ENCODE results near the gene EPHA5. TPM values are rescaled to one million over a fixed set of nuclear protein-coding genes. Genes with fewer than 3 reads are reported as not detected.

Gene EPHA5
- total RNA-seq, 1 experiment from 2014 or later = not detected

DNA sequence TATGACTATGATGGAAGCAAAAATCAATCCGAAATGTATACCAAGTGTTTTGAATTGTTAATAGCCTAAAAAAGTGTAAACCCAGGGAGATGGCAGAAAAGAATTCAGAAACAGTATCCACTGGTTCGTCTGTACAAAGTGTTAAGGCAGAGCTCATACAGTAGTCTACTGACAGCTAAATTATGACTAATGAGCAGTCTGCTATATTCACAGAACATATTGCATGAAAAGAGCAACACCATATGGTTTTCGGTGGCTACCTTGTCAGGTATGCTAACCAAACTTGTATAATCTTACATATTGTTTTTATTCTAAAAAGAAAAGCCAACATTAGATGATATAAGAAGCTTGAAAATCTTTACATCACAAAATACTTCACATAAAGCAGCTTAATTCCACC is 18.5 kb downstream of the EPHA5 start:
- POLR2A ChIA-PET (ENCODE audit: unreplicated experiment) = no interaction called here
- Histone ChIP-seq H3K79me2 (ENCODE audit: low read depth) (no peaks in the 10 kb centered on the region), H3K36me3 (ENCODE audit: low read depth) (no peaks in the 10 kb centered on the region)

DNA sequence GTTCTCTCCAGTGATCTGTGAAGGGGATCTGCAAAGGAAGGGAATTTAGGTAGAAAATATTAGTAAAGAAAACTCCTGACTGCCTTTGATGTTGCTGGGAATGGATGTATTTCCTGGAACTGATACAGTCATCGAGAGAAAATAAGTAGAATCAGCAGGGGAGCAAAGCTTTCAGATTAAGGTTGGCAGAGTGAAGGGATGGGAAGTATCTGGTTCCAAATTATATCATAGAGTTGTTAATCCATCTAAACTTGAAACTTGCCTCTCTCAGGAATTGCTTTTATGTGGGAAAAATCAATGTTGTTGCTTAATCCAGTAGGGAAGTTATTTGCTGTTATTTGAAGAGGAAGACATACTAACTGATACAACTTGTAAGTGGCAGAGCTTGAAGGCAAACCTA is 19.3 kb downstream of the EPHA5 start:
- no peaks in the 10 kb centered on the region for H3K9me3 ChIP-seq (ENCODE audit: insufficient read depth, low read depth)
- no peaks in the 10 kb centered on the region for H3K36me3 ChIP-seq (ENCODE audit: low read depth)
- TF ChIP-seq EZH2 (IDR thresholded peaks at IDR 0.05; ENCODE audit: low read depth) = no peak
- TF ChIP-seq, protein P1, sequence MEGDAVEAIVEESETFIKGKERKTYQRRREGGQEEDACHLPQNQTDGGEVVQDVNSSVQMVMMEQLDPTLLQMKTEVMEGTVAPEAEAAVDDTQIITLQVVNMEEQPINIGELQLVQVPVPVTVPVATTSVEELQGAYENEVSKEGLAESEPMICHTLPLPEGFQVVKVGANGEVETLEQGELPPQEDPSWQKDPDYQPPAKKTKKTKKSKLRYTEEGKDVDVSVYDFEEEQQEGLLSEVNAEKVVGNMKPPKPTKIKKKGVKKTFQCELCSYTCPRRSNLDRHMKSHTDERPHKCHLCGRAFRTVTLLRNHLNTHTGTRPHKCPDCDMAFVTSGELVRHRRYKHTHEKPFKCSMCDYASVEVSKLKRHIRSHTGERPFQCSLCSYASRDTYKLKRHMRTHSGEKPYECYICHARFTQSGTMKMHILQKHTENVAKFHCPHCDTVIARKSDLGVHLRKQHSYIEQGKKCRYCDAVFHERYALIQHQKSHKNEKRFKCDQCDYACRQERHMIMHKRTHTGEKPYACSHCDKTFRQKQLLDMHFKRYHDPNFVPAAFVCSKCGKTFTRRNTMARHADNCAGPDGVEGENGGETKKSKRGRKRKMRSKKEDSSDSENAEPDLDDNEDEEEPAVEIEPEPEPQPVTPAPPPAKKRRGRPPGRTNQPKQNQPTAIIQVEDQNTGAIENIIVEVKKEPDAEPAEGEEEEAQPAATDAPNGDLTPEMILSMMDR (conservative IDR thresholded peaks at IDR 0.05) = no peak
- CTCF ChIA-PET = no interaction called here
- intact Hi-C loops (cut with micrococcal nuclease; ENCODE audit: unreplicated experiment) = no loop called here
- POLR2A ChIA-PET (ENCODE audit: unreplicated experiment) = no interaction called here
- no peak overlapping the region for H3K27ac ChIP-seq
- H2AFZ ChIP-seq = no peak overlapping the region
- BruUV-seq (replicated peaks) = no TSS peak
- DNase-seq = no peak
- no peak overlapping the region for H3K4me2 ChIP-seq
- H3K9me2 ChIP-seq (ENCODE audit: insufficient read depth) = no peaks in the 10 kb centered on the region
- H4K20me1 ChIP-seq (ENCODE audit: insufficient read depth) = no peaks in the 10 kb centered on the region
- no peaks in the 10 kb centered on the region for H3K4me1 ChIP-seq (replicated peaks; ENCODE audit: insufficient read depth)
- no peaks in the 10 kb centered on the region for H3K79me2 ChIP-seq (ENCODE audit: low read depth)
- no peaks in the 10 kb centered on the region for H3K27me3 ChIP-seq (ENCODE audit: insufficient read depth, low read depth)
- no peak overlapping the region for H3K4me3 ChIP-seq
- no peaks in the 10 kb centered on the region for H3F3A ChIP-seq (ENCODE audit: insufficient read depth, low read depth)

More for the DNA sequence above, 18.5 kb downstream of the EPHA5 start:
- BruUV-seq (replicated peaks) = no TSS peak
- Histone ChIP-seq H3F3A (ENCODE audit: insufficient read depth, low read depth) (no peaks in the 10 kb centered on the region), H3K4me3 (no peak overlapping the region), H4K20me1 (ENCODE audit: insufficient read depth) (no peaks in the 10 kb centered on the region), H2AFZ (no peak overlapping the region), H3K4me1 (replicated peaks; ENCODE audit: insufficient read depth) (no peaks in the 10 kb centered on the region), H3K4me2 (no peak overlapping the region), H3K27ac (no peak overlapping the region), H3K9me2 (ENCODE audit: insufficient read depth) (no peaks in the 10 kb centered on the region), H3K27me3 (ENCODE audit: insufficient read depth, low read depth) (no peaks in the 10 kb centered on the region), H3K9me3 (ENCODE audit: insufficient read depth, low read depth) (no peaks in the 10 kb centered on the region)
- CTCF ChIA-PET = no interaction called here
- TF ChIP-seq, protein P1 (conservative IDR thresholded peaks at IDR 0.05) = no peak
- no peak for TF ChIP-seq EZH2 (IDR thresholded peaks at IDR 0.05; ENCODE audit: low read depth)
- intact Hi-C loops (cut with micrococcal nuclease; ENCODE audit: unreplicated experiment) = no loop called here
- no peak for DNase-seq

DNA sequence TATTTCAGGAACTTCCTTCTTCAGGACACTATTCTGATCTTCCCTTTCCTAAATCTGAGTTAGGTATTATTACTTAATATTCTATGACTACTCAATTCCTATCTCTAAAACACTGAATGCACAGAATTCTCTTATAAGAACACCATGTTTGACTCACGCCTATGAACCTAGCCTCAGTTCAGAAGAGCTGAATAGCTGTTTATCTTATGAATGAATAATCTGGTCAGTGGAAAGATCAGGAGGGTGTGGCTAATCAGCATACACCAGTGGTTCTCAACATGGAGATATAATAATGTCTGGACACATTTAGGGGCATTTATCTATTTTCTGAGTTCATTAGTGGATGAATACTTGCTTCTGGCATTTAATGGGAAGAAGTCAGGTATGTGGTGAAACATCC is 24.2 kb downstream of the EPHA5 start:
- ChIA-PET POLR2A (ENCODE audit: unreplicated experiment) (no interaction called here), CTCF (no interaction called here)
- Histone ChIP-seq H4K20me1 (ENCODE audit: insufficient read depth) (no peaks in the 10 kb centered on the region), H3F3A (ENCODE audit: insufficient read depth, low read depth) (no peaks in the 10 kb centered on the region), H3K27me3 (ENCODE audit: insufficient read depth, low read depth) (no peaks in the 10 kb centered on the region), H3K9me3 (ENCODE audit: insufficient read depth, low read depth) (no peaks in the 10 kb centered on the region), H3K27ac (no peak overlapping the region), H3K4me1 (replicated peaks; ENCODE audit: insufficient read depth) (no peaks in the 10 kb centered on the region), H2AFZ (no peak overlapping the region), H3K79me2 (ENCODE audit: low read depth) (no peaks in the 10 kb centered on the region), H3K9me2 (ENCODE audit: insufficient read depth) (no peaks in the 10 kb centered on the region), H3K36me3 (ENCODE audit: low read depth) (no peaks in the 10 kb centered on the region), H3K4me2 (no peak overlapping the region), H3K4me3 (no peak overlapping the region)
- no peak for TF ChIP-seq EZH2 (IDR thresholded peaks at IDR 0.05; ENCODE audit: low read depth)
- no peak for DNase-seq
- intact Hi-C loops (cut with micrococcal nuclease; ENCODE audit: unreplicated experiment) = no loop called here
- no TSS peak for BruUV-seq (replicated peaks)

DNA sequence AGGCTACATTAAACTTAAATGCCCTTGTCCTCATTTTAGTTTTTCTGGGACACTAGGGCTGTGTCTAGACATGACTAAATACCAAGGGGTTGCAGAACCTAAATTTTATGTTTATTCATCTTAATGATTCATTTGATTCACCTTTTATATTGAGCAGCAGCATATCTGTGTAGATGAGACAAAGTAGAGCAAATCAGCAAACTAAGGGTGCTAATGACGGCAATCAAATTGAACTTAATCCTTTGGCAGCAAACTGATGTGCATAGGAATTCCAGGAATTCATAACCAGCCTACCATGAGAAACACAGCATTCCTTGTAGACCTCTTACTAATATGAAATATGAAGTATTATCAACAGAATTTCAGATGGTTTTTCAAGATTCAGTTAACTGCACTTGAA is 25.1 kb downstream of the EPHA5 start:
- Histone ChIP-seq H3F3A (ENCODE audit: insufficient read depth, low read depth) (no peaks in the 10 kb centered on the region), H3K4me1 (replicated peaks; ENCODE audit: insufficient read depth) (no peaks in the 10 kb centered on the region), H3K27me3 (ENCODE audit: insufficient read depth, low read depth) (no peaks in the 10 kb centered on the region), H2AFZ (no peak overlapping the region), H3K27ac (no peak overlapping the region), H3K4me2 (no peak overlapping the region), H3K79me2 (ENCODE audit: low read depth) (no peaks in the 10 kb centered on the region), H4K20me1 (ENCODE audit: insufficient read depth) (no peaks in the 10 kb centered on the region), H3K36me3 (ENCODE audit: low read depth) (no peaks in the 10 kb centered on the region), H3K9me2 (ENCODE audit: insufficient read depth) (no peaks in the 10 kb centered on the region), H3K9me3 (ENCODE audit: insufficient read depth, low read depth) (no peaks in the 10 kb centered on the region), H3K4me3 (no peak overlapping the region)
- no TSS peak for BruUV-seq (replicated peaks)
- DNase-seq = no peak
- ChIA-PET CTCF (no interaction called here), POLR2A (ENCODE audit: unreplicated experiment) (no interaction called here)
- intact Hi-C loops (cut with micrococcal nuclease; ENCODE audit: unreplicated experiment) = no loop called here
- no peak for TF ChIP-seq EZH2 (IDR thresholded peaks at IDR 0.05; ENCODE audit: low read depth)

Measured in PC-9 (cell line).